HFF-Myc (cell line): ENCODE data around the gene APCDD1L.

Source experiments
- DNase-seq: peaks from one replicate; pipeline ENCODE4 v3.0.0-alpha.2; 2011; ENCODE audit warnings: low read depth; ENCODE audit errors: extremely low read depth
- H3K4me3 ChIP-seq: replicated peaks from 2 replicates; pipeline ENCODE4 v1.5.1; 2011; ENCODE audit warnings: low read depth, mild to moderate bottlenecking, control low read depth, low read length
- CTCF ChIP-seq: IDR thresholded peaks from 2 replicates; pipeline ENCODE4 v1.5.1; 2012; ENCODE audit warnings: mild to moderate bottlenecking, low read depth, low read length, control low read depth; ENCODE audit errors: missing control alignments

Gene APCDD1L

GRCh38 chr20:58472273-58473018 lies 42.8 kb downstream of the APCDD1L start:
- no peak for DNase-seq
- TF ChIP-seq CTCF: no peak
- H3K4me3 ChIP-seq: no peak overlapping the region

GRCh38 chr20:58471193-58472164 lies 43.7 kb downstream of the APCDD1L start:
- H3K4me3 ChIP-seq: no peak overlapping the region
- TF ChIP-seq CTCF: no peak
- no peak for DNase-seq

GRCh38 chr20:58470336-58471192 lies 44.6 kb downstream of the APCDD1L start:
- no peak for TF ChIP-seq CTCF
- DNase-seq: no peak

GRCh38 chr20:58469616-58470015 lies 45.6 kb downstream of the APCDD1L start:
- no peak for TF ChIP-seq CTCF
- H3K4me3 ChIP-seq: no peak overlapping the region
- DNase-seq: no peak

More at GRCh38 chr20:58470336-58471192, 44.6 kb downstream of the APCDD1L start:
- no peak overlapping the region for H3K4me3 ChIP-seq

- no peak for TF ChIP-seq CTCF
- no peak for DNase-seq
- no peak overlapping the region for H3K4me3 ChIP-seq
Observed at GRCh38 chr20:58467572-58468527, 47.3 kb downstream of the APCDD1L start.
